ENCODE measurements around the gene SETD3.

The SETD3 gene

DNA sequence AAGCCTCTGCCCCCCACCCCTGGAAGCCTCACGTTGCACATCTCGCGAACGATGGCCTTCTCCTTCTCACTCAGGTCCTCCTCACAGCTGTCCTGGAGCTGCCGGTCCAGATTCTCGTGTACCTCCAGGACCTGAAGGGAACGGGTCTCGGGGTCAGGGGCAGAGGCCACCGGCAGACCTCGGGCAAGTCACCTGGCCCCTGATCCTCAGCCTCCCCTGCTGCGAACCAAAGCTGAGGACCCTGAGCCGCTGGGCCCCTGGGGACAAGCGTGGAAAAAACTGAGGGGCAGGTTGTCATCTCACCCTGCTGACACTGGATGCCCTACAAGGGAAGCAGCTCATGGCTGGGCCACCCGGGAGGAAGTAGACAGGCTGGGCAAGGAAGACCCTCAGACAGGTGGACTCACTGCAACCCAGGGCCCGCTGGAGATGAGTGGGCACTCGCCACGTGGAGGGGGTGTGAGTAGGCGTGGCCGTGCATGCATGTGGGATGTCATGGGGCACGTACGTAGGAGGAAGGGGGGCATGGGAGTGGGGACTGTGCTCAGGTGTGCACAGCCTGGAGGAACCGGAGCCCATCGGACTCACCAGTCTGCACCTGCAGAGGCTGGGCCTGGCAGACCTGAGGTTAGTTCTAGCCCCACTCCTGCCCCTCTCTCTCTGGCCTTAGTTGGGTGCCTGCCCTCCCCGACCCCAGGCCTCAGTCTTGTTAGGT, 35.7 kb upstream of the SETD3 start:
- Histone ChIP-seq H3K4me1 (ENCODE audit: control insufficient read depth, insufficient read depth, low read length, poor library complexity, severe bottlenecking) (peaks cover 6% of the 10 kb centered on the region), H3K9me3 (ENCODE audit: control insufficient read depth, low read length) (no peaks in the 10 kb centered on the region), H3K4me3 (ENCODE audit: extremely low read depth, insufficient read depth, low read length, poor library complexity, severe bottlenecking) (no peak overlapping the region), H3K27ac (ENCODE audit: low read depth, low read length, severe bottlenecking) (no peak overlapping the region), H3K36me3 (ENCODE audit: control insufficient read depth, insufficient read depth, low read length) (peaks cover 35% of the 10 kb centered on the region)
- WGBS, 2 experiments (ENCODE audit: insufficient coverage in 2 of 2), result 92 to 94% methylated on average over 17 to 23 of the region's 24 CpGs

- H3K4me1 ChIP-seq (ENCODE audit: control insufficient read depth, insufficient read depth, low read length, poor library complexity, severe bottlenecking), result no peaks in the 10 kb centered on the region
- peaks cover 42% of the 10 kb centered on the region for H3K36me3 ChIP-seq (ENCODE audit: control insufficient read depth, insufficient read depth, low read length)
- no peak overlapping the region for H3K27ac ChIP-seq (ENCODE audit: low read depth, low read length, severe bottlenecking)
- WGBS, 2 experiments (ENCODE audit: insufficient coverage in 2 of 2), result 91 to 94% methylated on average over 21 to 24 of the region's 27 CpGs
- no peak overlapping the region for H3K4me3 ChIP-seq (ENCODE audit: extremely low read depth, insufficient read depth, low read length, poor library complexity, severe bottlenecking)
- H3K9me3 ChIP-seq (ENCODE audit: control insufficient read depth, low read length), result no peaks in the 10 kb centered on the region
Measured at GRCh38 chr14:99515301-99516155, 34.9 kb upstream of the SETD3 start.

DNA sequence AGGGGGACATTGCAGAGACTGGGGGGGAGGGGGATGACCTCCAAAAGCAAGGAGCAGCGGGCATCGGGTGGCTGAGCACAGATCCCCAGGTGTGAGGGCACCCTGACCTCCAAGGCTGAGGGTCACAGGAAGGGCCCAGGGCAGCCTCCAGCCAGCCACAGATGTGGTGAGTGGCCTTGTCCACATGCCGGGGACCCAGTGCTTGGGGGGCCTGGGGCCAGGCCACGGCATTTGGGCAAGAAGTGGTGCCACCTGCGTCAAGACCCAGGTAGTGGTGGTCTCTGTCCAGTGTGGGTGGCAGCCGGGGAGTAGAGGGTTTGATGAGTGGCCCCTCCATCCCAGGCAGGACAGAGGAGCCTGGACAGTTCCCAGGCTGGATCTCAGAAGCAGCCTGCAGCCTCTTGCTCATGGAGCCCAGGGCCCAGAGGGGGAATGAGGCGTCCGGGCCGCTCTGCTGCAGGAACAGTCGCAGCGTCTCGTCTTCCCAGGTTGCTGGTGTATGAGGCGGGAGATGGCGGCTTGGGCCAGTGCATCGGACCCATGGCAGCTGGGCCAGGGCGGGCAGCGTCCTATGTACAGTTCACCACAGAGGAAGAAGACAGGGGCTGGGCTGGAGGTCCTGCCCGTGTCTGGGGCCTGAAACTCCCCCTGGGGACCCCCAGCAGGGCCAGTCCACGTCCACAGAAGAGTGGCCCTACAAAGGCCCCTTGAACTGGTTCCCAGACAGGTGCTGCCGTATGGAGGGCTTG, 34.1 kb upstream of the SETD3 start:
- peaks cover 44% of the 10 kb centered on the region for H3K36me3 ChIP-seq (ENCODE audit: control insufficient read depth, insufficient read depth, low read length)

DNA sequence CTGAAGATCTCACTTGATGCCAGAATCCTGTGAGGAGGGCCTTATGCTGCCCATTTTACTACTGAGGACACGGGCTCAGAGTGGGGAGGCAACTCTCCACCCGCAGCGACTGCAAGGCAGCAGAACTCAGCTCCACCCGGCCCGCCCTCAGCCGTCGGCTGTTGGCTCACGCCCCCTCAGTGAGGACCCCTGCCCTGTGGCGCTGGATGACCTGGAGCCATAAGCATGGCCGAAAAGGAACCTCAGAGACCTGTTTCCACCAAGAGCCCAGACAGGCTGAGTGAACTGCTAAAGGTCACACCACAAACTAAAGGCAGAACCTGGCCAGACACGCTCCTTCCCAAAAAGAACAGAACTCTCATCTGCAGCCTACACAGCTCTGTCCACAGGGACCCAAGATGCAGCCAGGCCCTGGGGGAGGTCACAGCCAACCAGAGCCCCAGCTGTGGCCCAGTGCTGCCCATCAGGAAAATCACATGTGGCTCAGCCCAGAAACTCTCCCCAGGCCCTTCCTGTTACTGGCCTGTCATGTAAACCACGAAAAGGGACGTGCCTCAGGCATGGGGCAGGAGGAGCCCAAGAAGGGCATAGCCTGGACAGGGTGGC, 33.4 kb upstream of the SETD3 start:
- Histone ChIP-seq H3K4me3 (ENCODE audit: extremely low read depth, insufficient read depth, low read length, poor library complexity, severe bottlenecking) (no peak overlapping the region), H3K4me1 (ENCODE audit: control insufficient read depth, insufficient read depth, low read length, poor library complexity, severe bottlenecking) (no peaks in the 10 kb centered on the region), H3K27ac (ENCODE audit: low read depth, low read length, severe bottlenecking) (no peak overlapping the region), H3K36me3 (ENCODE audit: control insufficient read depth, insufficient read depth, low read length) (peaks cover 47% of the 10 kb centered on the region), H3K9me3 (ENCODE audit: control insufficient read depth, low read length) (no peaks in the 10 kb centered on the region)
- WGBS, 2 experiments (ENCODE audit: insufficient coverage in 2 of 2), result 95 to 100% methylated on average over 6 to 13 of the region's 13 CpGs

More for the DNA sequence above, 34.1 kb upstream of the SETD3 start:
- no peak overlapping the region for H3K27ac ChIP-seq (ENCODE audit: low read depth, low read length, severe bottlenecking)
- H3K9me3 ChIP-seq (ENCODE audit: control insufficient read depth, low read length), result no peaks in the 10 kb centered on the region
- no peak overlapping the region for H3K4me3 ChIP-seq (ENCODE audit: extremely low read depth, insufficient read depth, low read length, poor library complexity, severe bottlenecking)
- WGBS, 2 experiments (ENCODE audit: insufficient coverage in 2 of 2), result 94 to 95% methylated on average over 19 of the region's 20 CpGs
- no peaks in the 10 kb centered on the region for H3K4me1 ChIP-seq (ENCODE audit: control insufficient read depth, insufficient read depth, low read length, poor library complexity, severe bottlenecking)

DNA sequence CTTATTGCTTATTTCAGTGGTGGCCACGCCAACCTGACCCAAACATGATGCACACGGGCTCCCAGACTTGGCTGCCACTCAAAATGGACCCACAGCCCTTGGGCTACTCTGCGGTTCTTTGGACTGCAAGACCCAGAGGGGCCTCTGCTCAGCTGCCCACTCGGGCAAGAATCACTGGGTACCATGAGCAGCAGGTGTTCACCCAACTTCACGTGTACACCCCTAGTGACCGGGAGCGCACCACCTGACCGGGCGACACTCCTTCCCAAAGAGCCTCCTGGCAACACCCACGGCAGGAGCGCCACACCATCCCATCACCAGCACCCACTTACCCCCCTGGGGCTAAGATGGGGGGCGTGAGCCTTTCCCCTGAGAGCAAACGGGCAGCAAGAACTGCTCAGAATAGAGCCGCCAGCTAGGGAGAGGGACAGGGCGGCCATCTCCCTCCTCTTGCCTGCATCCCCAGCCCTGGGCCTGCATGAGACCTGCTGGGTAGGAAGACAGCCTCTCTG, 32.6 kb upstream of the SETD3 start:
- WGBS, 2 experiments (ENCODE audit: insufficient coverage in 2 of 2), result 90 to 94% methylated on average over 13 to 14 of the region's 15 CpGs
- H3K36me3 ChIP-seq (ENCODE audit: control insufficient read depth, insufficient read depth, low read length), result peaks cover 56% of the 10 kb centered on the region

DNA sequence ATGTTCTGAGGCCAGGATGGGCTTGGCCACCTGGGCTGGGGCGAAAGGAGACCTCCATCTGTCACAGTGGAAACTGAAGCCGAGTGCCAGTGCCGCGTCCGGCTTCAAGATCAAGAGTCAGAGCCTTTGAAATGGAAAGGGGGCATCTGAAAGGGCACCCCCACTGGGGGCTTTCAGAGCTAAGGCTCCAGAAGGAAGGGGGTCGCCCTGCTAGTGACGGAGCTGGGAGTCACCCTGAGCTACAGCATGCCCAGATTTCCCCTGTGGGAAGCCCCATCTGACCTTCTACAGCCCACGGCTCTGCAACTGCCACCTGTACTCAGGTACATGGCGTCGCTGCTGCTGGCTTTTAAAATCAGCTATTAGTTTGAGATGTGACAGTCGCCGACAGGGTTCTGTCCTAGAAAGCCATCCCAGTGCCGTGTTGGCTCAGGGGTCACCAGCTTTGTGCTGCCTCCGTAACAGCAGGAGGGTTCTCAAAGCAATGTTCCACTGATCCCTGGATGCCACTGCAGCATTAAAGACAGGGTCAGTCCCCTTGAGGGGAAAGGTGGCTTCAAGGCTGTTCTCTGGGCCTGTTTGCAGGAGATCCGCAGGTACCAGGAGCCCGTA, 32.0 kb upstream of the SETD3 start:
- Histone ChIP-seq H3K27ac (ENCODE audit: low read depth, low read length, severe bottlenecking) (no peak overlapping the region), H3K9me3 (ENCODE audit: control insufficient read depth, low read length) (no peaks in the 10 kb centered on the region), H3K4me3 (ENCODE audit: extremely low read depth, insufficient read depth, low read length, poor library complexity, severe bottlenecking) (no peak overlapping the region), H3K4me1 (ENCODE audit: control insufficient read depth, insufficient read depth, low read length, poor library complexity, severe bottlenecking) (no peaks in the 10 kb centered on the region), H3K36me3 (ENCODE audit: control insufficient read depth, insufficient read depth, low read length) (peaks cover 61% of the 10 kb centered on the region)
- 94 to 96% methylated on average over 16 of the region's 16 CpGs for WGBS, 2 experiments (ENCODE audit: insufficient coverage in 2 of 2)

More for the DNA sequence above, 32.6 kb upstream of the SETD3 start:
- no peaks in the 10 kb centered on the region for H3K9me3 ChIP-seq (ENCODE audit: control insufficient read depth, low read length)
- H3K4me1 ChIP-seq (ENCODE audit: control insufficient read depth, insufficient read depth, low read length, poor library complexity, severe bottlenecking), result no peaks in the 10 kb centered on the region
- H3K4me3 ChIP-seq (ENCODE audit: extremely low read depth, insufficient read depth, low read length, poor library complexity, severe bottlenecking), result no peak overlapping the region
- H3K27ac ChIP-seq (ENCODE audit: low read depth, low read length, severe bottlenecking), result no peak overlapping the region

GRCh38 chr14:99512110-99512449, 31.4 kb upstream of the SETD3 start:
- no peak overlapping the region for H3K4me3 ChIP-seq (ENCODE audit: extremely low read depth, insufficient read depth, low read length, poor library complexity, severe bottlenecking)
- no peaks in the 10 kb centered on the region for H3K4me1 ChIP-seq (ENCODE audit: control insufficient read depth, insufficient read depth, low read length, poor library complexity, severe bottlenecking)
- 94 to 97% methylated on average over 5 to 6 of the region's 10 CpGs for WGBS, 2 experiments (ENCODE audit: insufficient coverage in 2 of 2)
- H3K27ac ChIP-seq (ENCODE audit: low read depth, low read length, severe bottlenecking), result peak overlapping the region; percentile 5
- peaks cover 67% of the 10 kb centered on the region for H3K36me3 ChIP-seq (ENCODE audit: control insufficient read depth, insufficient read depth, low read length)
- H3K9me3 ChIP-seq (ENCODE audit: control insufficient read depth, low read length), result no peaks in the 10 kb centered on the region

GRCh38 chr14:99511421-99512109, 30.9 kb upstream of the SETD3 start:
- peak overlapping the region; percentile 5 for H3K27ac ChIP-seq (ENCODE audit: low read depth, low read length, severe bottlenecking)
- H3K4me1 ChIP-seq (ENCODE audit: control insufficient read depth, insufficient read depth, low read length, poor library complexity, severe bottlenecking), result no peaks in the 10 kb centered on the region
- 96% methylated on average over 11 of the region's 12 CpGs for WGBS, 2 experiments (ENCODE audit: insufficient coverage in 2 of 2)
- H3K9me3 ChIP-seq (ENCODE audit: control insufficient read depth, low read length), result no peaks in the 10 kb centered on the region
- H3K4me3 ChIP-seq (ENCODE audit: extremely low read depth, insufficient read depth, low read length, poor library complexity, severe bottlenecking), result no peak overlapping the region
- H3K36me3 ChIP-seq (ENCODE audit: control insufficient read depth, insufficient read depth, low read length), result peaks cover 72% of the 10 kb centered on the region

GRCh38 chr14:99510556-99511139, 30.0 kb upstream of the SETD3 start:
- WGBS, 2 experiments (ENCODE audit: insufficient coverage in 2 of 2), result 89 to 93% methylated on average over 5 to 6 of the region's 15 CpGs
- Histone ChIP-seq H3K9me3 (ENCODE audit: control insufficient read depth, low read length) (no peaks in the 10 kb centered on the region), H3K27ac (ENCODE audit: low read depth, low read length, severe bottlenecking) (no peak overlapping the region), H3K4me3 (ENCODE audit: extremely low read depth, insufficient read depth, low read length, poor library complexity, severe bottlenecking) (no peak overlapping the region), H3K36me3 (ENCODE audit: control insufficient read depth, insufficient read depth, low read length) (peaks cover 81% of the 10 kb centered on the region), H3K4me1 (ENCODE audit: control insufficient read depth, insufficient read depth, low read length, poor library complexity, severe bottlenecking) (no peaks in the 10 kb centered on the region)

All from mesodermal cell (in vitro differentiated cells).